Prostate gland (tissue), 2 donors: ENCODE results near the gene MSRB3.

ENCODE experiments used
- CTCF ChIP-seq, 4 experiments: fragments of 200-600 bp in 2 of 4; fragments of 450-650 bp in 2 of 4; sonication (generic) in 2 of 4; IDR thresholded peaks; 1 replicate in 3 of 4; 2 replicates in 1 of 4; pipeline ENCODE4 v1.5.1; 2016 to 2019; ENCODE audit warnings: antibody characterized with exemption in 4 of 4, mild to moderate bottlenecking in 2 of 4, moderate library complexity in 2 of 4
- POLR2A ChIP-seq: fragments of 450-650 bp; IDR thresholded peaks from one replicate; pipeline ENCODE4 v1.6.1; 2016; ENCODE audit warnings: antibody characterized with exemption, mild to moderate bottlenecking
- POLR2AphosphoS5 ChIP-seq: sonication (generic); formaldehyde crosslinking; IDR thresholded peaks from one replicate; pipeline ENCODE4 v1.6.1; 2017; ENCODE audit warnings: antibody characterized with exemption

- TF ChIP-seq CTCF (IDR thresholded peaks at IDR 0.05) (no peak), POLR2A (no peak), POLR2AphosphoS5 (no peak)
Observed at GRCh38 chr12:65368055-65368454, 89.6 kb downstream of the MSRB3 start.
